ENCODE data around the gene EDC4.

Gene EDC4

DNA sequence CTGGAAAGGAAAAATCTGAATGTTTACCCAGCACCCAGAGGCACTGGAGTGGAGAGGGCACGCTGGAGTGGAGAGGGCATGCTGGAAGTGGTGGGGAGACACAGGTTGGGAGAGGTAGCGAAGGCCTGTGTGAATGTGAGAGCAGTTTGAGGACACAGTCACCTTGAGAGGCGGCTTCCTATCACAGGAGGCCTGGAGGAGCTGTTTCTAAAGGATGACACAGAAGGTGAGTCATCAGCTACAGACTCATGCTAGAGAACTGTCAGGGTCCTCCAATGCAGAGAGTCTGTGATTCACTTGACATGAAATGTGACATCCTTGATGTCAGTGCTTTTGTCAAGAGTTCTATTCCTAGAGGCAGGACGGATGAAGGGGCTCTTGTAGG is 45.0 kb downstream of the EDC4 start:
- peak overlapping the region; percentile 79 for H3K27ac ChIP-seq
- CTCF ChIA-PET, result interaction anchor here (0.7 to 1.3 kb wide), 2 partner anchors 11 to 101 kb away, joined by 3 read pairs; no protein-coding TSS in a partner anchor
- no peak for TF ChIP-seq CTCF (conservative IDR thresholded peaks at IDR 0.05; ENCODE audit: low read depth)
- POLR2A ChIA-PET (ENCODE audit: low non-redundant PET), result no interaction called here
- peak; percentile 87 for DNase-seq (ENCODE audit: low spot score)

GRCh38 chr16:67919622-67920221 is 46.9 kb downstream of the EDC4 start:
- 0 out of 2 replicates have a peak overlapping the region, but pooled peaks have one; percentile 6 for H3K27ac ChIP-seq
- ChIA-PET CTCF (interaction anchor here (0.6 to 0.8 kb wide), 3 partner anchors 36 to 103 kb away, joined by 3 to 4 read pairs (median 4); partner anchors contain the start of gene NRN1L), POLR2A (ENCODE audit: low non-redundant PET) (no interaction called here)
- DNase-seq (ENCODE audit: low spot score), result no peak
- no peak for TF ChIP-seq CTCF (conservative IDR thresholded peaks at IDR 0.05; ENCODE audit: low read depth)

DNA sequence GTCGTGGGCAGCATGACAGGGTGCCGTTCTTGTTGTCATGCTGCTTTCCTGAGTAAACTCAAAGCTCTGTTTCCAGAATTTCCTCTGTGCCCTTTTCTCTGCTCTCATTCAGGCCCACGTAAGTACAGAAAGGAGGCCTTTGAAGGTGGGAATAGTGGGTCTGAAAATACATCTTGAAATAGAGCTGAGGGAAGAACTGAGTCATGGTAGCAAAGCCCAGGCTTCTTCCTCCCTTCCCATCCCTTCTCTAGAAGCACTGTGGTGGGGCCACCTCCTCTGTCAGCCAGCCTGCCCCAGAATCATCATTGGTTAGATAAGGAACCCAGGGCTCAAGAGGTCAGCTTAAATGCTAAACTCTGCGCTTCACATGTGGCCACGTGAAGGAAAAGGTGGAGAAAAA is 49.4 kb downstream of the EDC4 start:
- peak overlapping the region; percentile 31 for H3K27ac ChIP-seq
- ChIA-PET CTCF (interaction anchor here (0.5 to 1.5 kb wide), 3 partner anchors 103 to 154 kb away, joined by 3 to 9 read pairs (median 8); no protein-coding TSS in a partner anchor), POLR2A (ENCODE audit: low non-redundant PET) (no interaction called here)
- TF ChIP-seq CTCF (conservative IDR thresholded peaks at IDR 0.05; ENCODE audit: low read depth), result no peak
- DNase-seq (ENCODE audit: low spot score), result no peak

DNA sequence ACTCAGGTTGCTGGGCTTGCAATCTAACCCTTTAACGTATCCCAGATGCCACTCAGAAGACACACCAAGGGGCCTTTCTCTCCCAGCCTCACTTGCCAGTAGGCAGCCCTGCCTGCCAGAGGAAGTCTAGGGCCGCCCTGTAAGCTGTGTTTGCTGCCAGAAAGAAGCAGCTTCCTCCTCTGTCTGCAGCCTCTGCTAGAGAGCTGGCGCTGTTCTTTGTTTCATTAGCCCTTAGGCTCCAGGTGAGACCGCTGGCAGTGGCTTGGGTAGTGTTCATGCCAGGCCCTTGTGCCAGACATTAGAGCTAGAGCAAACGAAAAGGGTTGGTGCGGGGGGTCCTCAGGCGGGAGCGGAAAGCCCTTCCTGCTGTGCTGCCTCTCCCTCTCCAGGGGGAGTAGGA is 49.9 kb downstream of the EDC4 start:
- ChIA-PET CTCF (interaction anchor here (0.7 to 1.5 kb wide), 2 partner anchors 104 to 106 kb away, joined by 3 to 8 read pairs; no protein-coding TSS in a partner anchor), POLR2A (ENCODE audit: low non-redundant PET) (no interaction called here)
- TF ChIP-seq CTCF (conservative IDR thresholded peaks at IDR 0.05; ENCODE audit: low read depth), result no peak
- no peak for DNase-seq (ENCODE audit: low spot score)
- peak overlapping the region; percentile 31 for H3K27ac ChIP-seq

GRCh38 chr16:67923414-67924116 is 50.7 kb downstream of the EDC4 start:
- TF ChIP-seq CTCF (conservative IDR thresholded peaks at IDR 0.05; ENCODE audit: low read depth), result no peak
- ChIA-PET POLR2A (ENCODE audit: low non-redundant PET) (no interaction called here), CTCF (interaction anchor here (0.7 to 1.5 kb wide), 2 partner anchors 105 to 107 kb away, joined by 3 to 8 read pairs; no protein-coding TSS in a partner anchor)
- DNase-seq (ENCODE audit: low spot score), result no peak
- H3K27ac ChIP-seq, result peak overlapping the region; percentile 8

DNA sequence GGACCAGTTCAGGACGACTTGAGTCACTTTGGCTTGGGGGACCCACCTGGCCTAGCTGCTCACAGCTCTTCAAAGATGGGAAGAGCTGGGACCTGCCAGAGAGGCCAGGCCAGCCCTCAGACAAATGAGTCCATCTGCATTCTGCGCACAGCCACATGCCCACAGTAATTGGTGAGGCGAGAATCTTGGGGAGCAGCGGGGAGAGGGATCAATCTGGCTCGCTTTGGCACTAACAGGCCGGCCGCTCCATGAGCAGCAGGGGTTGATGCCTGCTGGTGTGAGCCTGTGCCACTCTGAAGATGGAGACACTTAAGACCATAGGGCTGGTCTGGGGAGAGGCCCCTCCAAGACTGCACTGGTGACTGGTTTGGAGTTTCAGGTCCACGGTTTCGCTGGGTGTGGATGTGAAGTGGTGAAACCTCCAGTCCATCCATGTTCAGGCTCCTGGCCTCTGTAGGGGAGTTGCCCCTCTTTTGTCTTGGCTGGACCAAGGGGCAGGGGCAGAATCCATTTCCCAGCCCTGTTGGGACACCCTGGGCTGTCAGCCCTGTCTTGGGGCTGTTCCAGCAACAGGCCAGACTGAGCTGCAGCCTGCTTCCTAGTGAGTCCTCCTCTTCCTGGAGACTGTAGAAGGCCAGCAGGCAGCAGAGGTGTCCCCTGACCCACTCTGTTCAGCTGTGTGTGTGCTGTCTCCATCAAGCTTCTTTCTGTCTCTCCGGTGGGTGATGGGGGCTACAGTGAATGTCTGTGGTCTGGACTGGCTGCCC is 51.5 kb downstream of the EDC4 start:
- POLR2A ChIA-PET (ENCODE audit: low non-redundant PET), result no interaction called here
- no peak for TF ChIP-seq CTCF (conservative IDR thresholded peaks at IDR 0.05; ENCODE audit: low read depth)
- CTCF ChIA-PET, result interaction anchor here (0.9 kb wide), 1 partner anchor 41 kb away, joined by 4 read pairs; no protein-coding TSS in a partner anchor
- DNase-seq (ENCODE audit: low spot score), result no peak
- peak overlapping the region; percentile 8; the same call in 1 of the 2 replicates for H3K27ac ChIP-seq

Measured in RWPE1 (cell line).